Erythroblast (primary cell): ENCODE results near the gene ARG1.

Experiments
- GATA1 ChIP-seq: IDR thresholded peaks from 2 replicates; pipeline ENCODE4 v1.6.1; 2011; ENCODE audit warnings: low read depth, mild to moderate bottlenecking, control low read depth, low read length, moderate library complexity
- POLR2A ChIP-seq: IDR thresholded peaks from 2 replicates; pipeline ENCODE4 v1.6.1; 2011; ENCODE audit warnings: mild to moderate bottlenecking, low read length

GRCh38 chr6:131574686-131575085 lies 1.7 kb downstream of the ARG1 start:
- TF ChIP-seq POLR2A = no peak
- no peak for TF ChIP-seq GATA1
